HTR-8/SVneo (cell line): ENCODE data around the gene KLHL3.

Experiments
- DNase-seq: peaks from one replicate; pipeline ENCODE4 v3.0.0; 2011; ENCODE audit warnings: low spot score, mixed read lengths; ENCODE audit not compliant: insufficient read length
- FAIRE-seq: peaks from 2 replicates; lab custom pipeline; 2011; peaks lifted over from hg19 to GRCh38; lab: Jason Lieb, UNC

Gene KLHL3

GRCh38 chr5:137712139-137712667, 23.7 kb downstream of the KLHL3 start:
- DNase-seq (no peak), FAIRE-seq (no peak)

DNA sequence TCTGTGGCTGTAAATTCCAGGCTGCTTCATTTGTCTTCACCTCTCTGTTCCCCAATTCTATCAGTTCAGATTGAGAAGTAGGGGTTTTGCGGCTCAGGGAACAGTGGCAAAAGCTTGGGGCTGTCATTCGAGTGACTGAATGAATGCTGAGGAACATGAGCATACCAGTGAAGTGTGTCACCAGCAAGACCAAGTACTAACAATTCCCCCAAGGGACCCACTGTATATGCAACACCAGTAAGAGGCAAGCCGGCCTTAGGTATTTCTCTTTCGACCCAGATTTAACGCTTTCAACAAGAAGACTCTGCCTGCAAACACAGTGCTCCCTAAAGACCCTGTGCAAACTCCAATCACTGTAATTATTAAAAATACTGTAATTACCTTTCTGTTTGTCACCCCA, 25.8 kb downstream of the KLHL3 start:
- FAIRE-seq (no peak), DNase-seq (no peak)

- no peak for DNase-seq
- FAIRE-seq: no peak
These were observed 26.9 kb downstream of the KLHL3 start for GRCh38 chr5:137708796-137709559.

DNA sequence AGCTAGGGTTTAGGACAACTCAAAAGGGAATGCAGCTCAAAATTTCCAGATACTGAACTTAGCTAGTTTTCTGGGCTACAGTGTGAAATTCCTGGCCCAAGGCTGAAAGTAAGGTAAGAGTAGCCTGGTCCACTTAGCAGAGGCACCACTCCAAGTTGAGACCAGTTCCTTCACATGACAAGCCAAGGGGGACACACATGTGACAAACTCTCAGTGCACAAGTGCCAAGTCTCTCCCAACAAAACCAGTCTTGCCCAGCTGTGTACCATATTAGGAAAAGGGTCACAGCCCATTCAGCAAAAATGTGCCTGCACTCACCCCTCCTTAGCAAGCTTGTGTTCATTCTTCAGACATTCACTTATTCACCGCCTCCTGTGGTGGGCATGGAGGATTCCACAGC, 27.8 kb downstream of the KLHL3 start:
- FAIRE-seq (no peak), DNase-seq (no peak)

GRCh38 chr5:137706841-137707240, 29.0 kb downstream of the KLHL3 start:
- DNase-seq: no peak
- no peak for FAIRE-seq

DNA sequence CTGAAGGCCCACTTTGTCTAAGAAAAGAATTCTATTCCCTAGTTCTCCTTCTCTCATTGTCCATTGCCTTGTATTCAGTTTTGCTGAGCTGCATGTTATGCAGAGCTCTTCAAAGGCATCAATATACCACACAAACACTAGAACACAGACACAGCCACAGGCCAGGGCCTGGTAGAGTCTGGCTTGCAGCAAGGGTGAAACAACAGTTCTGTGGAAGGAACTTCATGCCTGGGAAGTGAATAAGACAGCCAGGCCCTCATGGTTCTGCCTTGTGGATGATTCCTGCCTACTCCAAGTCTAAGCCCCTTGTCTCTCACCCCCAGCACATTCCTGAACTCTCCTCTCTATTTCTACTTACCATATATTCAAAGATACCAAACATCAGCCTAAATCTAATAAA, 30.8 kb downstream of the KLHL3 start:
- no peak for DNase-seq
- no peak for FAIRE-seq

DNA sequence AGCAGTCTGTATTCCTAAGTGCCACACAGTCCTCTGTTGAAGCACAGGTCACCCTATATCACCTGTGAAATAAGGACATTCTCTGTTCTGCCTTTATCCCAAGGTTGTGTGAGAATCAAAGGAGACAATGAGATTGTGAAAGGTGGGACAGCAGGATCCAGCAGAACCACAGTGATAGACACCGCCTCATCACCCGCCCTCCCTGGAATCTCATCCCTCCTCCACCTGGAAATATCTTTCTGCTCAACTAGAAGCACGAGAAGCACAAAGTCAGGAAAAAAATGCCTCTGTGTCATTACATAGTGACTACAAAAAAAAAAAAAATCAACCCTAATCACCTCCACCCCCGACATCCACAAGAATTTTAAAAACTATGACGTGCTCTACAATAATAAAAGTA, 32.3 kb downstream of the KLHL3 start:
- DNase-seq (no peak), FAIRE-seq (no peak)

DNA sequence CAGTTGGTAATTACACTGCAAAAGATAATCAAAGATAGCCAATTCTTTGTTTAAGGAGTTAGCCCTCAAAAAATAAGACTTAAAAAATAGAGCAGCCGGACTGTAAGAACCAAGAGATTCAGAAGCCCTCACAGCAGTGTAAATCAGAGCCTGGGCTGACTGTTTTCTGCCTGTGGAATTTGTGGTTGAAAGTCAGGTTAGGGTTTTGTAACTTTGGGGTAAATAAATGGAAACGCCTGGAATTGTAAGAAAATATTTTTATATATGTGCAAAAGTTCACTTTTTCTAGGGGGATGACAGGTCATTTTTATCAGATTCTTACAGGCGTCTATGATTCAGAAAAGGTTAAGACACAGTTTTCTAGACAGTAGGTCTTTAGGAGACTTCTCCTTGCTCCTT, 35.6 kb downstream of the KLHL3 start:
- no peak for DNase-seq
- no peak for FAIRE-seq

DNA sequence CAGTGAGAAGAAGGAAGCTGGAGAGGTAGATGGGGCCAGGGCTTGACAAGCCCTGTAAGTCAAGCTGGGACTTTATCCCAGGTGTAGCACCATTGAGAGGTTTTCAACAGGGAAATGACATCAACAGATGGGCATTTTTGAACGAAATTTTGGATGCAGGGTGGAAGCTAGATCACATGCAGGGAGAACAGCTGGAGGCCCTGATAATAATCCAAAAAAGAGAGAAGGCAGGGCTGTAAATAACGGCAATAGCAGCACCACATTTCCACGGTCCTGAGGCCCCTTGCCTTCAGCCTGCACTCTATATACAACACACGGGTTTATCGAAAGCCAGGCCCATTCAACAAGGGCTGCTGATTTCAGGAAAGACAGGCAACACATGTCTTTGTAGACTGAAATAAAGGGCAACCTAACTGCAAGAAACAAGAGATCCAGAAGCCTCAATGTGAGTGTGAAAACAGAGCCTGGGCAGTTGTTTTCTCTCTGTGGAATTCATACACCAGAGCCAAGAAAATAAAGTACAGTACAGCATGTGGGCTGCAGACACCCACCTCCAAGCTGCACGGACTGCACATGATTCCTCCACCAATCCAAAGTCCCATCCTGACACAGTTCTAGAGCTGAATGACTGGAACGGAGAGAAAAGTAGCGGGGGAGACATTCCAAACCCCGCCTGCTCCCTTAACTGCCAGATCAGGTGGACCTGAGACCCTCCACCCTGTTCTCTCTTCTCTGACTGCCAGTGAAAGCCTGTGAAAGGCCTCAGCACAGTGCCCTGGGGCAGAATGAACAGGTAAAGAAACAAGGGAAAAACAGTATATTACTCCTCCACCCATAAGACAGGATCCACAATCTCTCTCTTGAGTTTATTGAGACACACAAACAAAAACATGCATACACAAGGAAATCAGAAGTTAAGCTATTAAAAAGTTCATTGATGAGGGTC, 36.3 kb downstream of the KLHL3 start:
- DNase-seq: no peak
- FAIRE-seq: no peak

- DNase-seq: no peak
- FAIRE-seq: no peak
These were observed 39.4 kb downstream of the KLHL3 start for GRCh38 chr5:137696481-137696880.

DNA sequence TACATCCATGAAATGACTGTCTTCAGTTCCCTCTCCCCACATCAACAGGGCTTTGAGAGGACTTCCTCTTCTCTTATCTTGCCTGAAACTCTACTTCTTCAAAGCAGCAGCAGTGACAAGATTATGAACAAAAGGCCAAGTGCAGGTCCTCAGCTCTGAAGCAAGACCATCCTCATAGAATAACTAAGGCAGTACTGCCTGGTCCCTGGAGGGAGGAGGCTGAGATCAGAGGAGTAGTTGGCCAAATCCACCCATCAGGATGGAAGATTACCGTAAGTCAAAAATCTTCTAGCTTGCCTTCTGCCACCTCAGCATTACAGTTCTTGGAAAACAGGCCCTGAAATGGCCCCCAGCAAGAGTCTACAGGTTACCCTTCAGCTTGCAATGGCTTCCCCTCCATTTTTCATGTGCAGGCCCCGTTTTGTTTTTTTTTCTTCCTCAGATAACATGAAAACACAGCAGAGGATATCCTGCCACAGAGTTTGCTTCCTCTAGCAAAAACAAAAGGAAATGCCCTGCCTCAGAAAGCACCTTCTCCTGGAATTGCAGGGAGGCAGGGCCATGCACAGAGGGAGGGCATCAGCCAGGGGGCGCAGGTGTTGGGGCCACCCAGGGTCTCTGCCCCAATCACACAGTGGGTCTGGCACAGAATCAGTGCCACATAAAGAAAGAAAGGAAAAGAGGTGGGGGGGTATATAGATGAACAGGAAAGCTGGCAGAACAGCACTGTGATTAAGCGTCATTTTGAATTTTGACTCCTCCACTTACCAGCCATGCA, 40.0 kb downstream of the KLHL3 start:
- DNase-seq (no peak), FAIRE-seq (no peak)

DNA sequence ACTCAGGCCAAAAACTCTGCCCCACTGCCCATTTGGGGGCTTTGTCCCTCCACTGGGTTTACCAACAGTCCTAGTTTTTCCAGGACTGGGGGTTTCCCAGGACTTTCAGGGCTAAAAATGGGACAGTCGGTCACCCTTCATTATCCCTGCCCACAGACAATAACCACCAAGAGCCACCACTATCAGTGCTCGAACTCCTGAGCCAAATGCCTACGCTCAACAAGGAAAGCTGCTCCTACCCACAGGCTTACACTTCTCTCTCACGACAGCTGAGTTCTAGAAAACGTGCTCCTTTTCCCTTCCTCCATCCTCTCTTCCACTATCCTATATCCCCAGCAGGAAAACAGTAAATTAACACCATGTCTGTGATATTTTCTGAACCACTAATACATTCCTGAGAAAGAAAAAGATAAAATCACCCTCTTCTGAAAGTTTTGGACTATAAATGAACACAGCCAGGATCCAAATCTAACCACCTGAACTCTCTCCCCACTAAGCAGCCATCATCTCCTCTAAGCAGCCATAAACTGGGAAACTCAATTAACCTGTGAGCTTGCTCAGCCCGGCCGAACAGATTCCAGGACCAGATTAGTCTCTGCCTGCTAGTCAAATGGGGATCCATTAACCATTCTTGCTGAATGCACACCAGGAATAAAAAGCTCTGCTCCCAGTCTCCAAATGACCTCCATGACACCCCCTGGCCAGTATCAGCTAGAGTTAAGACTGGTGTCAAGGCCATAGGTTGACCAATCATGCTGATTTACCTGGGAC, 41.8 kb downstream of the KLHL3 start:
- FAIRE-seq (no peak), DNase-seq (no peak)

DNA sequence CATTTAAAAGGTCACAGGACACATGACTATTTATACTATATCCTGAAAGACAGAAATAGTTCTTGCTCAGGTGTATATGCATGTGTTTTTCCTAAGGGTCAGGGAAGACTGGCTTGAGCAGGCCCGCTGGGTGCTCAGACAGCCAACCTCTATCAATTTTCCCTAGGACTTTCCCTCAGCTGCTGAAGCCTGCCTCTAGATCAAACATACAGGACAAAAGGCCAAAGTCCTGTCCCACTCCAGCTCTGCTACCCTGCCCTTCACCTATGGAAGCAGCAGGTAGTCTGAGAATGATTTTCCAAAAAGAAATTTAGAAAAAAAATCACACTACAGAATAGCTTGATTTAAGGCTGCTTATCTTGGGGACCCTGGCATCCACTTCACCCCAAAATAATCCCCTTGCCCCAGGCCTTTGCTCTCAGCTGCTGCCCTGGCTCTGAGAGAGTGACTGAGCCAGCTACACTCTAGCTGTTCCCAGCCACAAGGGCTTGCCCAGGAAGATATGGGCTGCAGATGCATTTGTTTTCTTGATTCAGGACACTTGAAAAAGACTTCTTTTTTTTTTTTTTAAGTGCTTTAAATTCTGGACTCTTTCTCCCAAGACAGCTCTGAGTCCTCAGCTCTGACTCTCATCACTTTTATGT, 42.5 kb downstream of the KLHL3 start:
- FAIRE-seq: no peak
- DNase-seq: no peak

DNA sequence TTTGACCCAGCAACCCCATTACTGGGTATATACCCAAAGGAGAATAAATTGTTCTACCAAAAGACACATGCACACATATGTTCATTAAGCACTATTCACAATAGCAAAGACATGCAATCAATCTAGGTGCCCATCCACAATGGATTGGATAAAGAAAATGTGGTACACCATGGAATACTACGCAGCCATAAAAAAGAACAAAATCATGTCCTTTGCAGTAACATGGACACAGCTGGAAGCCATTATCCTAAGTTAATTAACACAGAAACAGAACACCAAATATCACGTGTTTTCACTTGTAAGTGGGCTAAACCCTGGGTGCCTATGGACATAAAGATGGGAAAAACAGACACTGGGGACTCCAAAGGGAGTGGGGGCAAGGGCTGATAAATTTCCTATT, 46.6 kb downstream of the KLHL3 start:
- FAIRE-seq: no peak
- DNase-seq: no peak

GRCh38 chr5:137688210-137688840, 47.6 kb downstream of the KLHL3 start:
- no peak for FAIRE-seq

GRCh38 chr5:137684761-137685160, 51.1 kb downstream of the KLHL3 start:
- DNase-seq: no peak
- no peak for FAIRE-seq

More at GRCh38 chr5:137688210-137688840, 47.6 kb downstream of the KLHL3 start:
- DNase-seq: no peak

- DNase-seq: no peak
- FAIRE-seq: no peak
These were observed 54.7 kb downstream of the KLHL3 start for GRCh38 chr5:137681191-137681590.

- DNase-seq: no peak
- FAIRE-seq: no peak
These were observed 56.0 kb downstream of the KLHL3 start for GRCh38 chr5:137679910-137680309.

DNA sequence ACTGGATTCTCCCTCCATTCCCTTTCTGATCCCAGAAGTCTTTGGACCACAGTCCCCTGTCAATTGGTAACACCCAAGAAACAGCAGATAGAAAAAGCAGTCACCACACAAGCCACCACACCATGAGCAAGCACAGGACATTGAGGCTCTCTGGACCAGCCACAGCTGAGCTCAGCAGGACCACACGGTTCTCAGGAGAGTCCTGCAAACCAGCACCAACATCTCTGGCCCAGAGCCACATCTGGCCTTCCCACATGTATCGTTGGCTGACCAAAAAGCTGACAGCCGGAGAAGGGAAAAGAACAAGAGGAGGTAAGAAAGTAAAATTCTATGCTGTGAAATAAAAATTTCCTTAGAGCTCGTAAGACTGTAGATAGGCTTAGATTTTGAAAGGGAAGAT, 56.7 kb downstream of the KLHL3 start:
- DNase-seq: no peak
- FAIRE-seq: no peak
